Astrocyte of the cerebellum (primary cell): ENCODE measurements around the gene NPHP4.

Experiments used
- DNase-seq: peaks from one replicate; pipeline ENCODE4 v3.0.0-alpha.2; 2011; ENCODE audit warnings: low read depth
- H3K4me3 ChIP-seq: 2 replicates; pipeline ENCODE4 v1.5.1; 2011; ENCODE audit warnings: mild to moderate bottlenecking, low read depth, low read length, moderate library complexity
- CTCF ChIP-seq: IDR thresholded peaks from 2 replicates; pipeline ENCODE4 v1.5.1; 2012; ENCODE audit warnings: low read length, low read depth, moderate library complexity, mild to moderate bottlenecking; ENCODE audit errors: missing control alignments
- in situ Hi-C: cut with HindIII; loops from 2 replicates; pipeline ENCODE4 v1.10.0; 2017; ENCODE audit warnings: low sequenced_read_pairs

Gene NPHP4

GRCh38 chr1:5890346-5891106 is 101.7 kb downstream of the NPHP4 start:
- no peak for DNase-seq
- in situ Hi-C loops, result no loop called here
- no peak for TF ChIP-seq CTCF
- no peak overlapping the region for H3K4me3 ChIP-seq

GRCh38 chr1:5889901-5890300 is 102.3 kb downstream of the NPHP4 start:
- H3K4me3 ChIP-seq, result no peak overlapping the region
- no peak for DNase-seq
- in situ Hi-C loops, result no loop called here
- TF ChIP-seq CTCF, result no peak

GRCh38 chr1:5889462-5889861 is 102.8 kb downstream of the NPHP4 start:
- TF ChIP-seq CTCF, result no peak
- no peak for DNase-seq
- in situ Hi-C loops, result no loop called here
- H3K4me3 ChIP-seq, result no peak overlapping the region

- no peak for DNase-seq
- in situ Hi-C loops, result no loop called here
- no peak overlapping the region for H3K4me3 ChIP-seq
- TF ChIP-seq CTCF, result no peak
These were observed 103.5 kb downstream of the NPHP4 start for GRCh38 chr1:5888606-5889211.

- no peak for DNase-seq
- no peak for TF ChIP-seq CTCF
- no peak overlapping the region for H3K4me3 ChIP-seq
- in situ Hi-C loops, result no loop called here
These were observed 104.3 kb downstream of the NPHP4 start for GRCh38 chr1:5887971-5888361.

- H3K4me3 ChIP-seq, result no peak overlapping the region
- DNase-seq, result no peak
- in situ Hi-C loops, result no loop called here
- TF ChIP-seq CTCF, result no peak
These were observed 104.8 kb downstream of the NPHP4 start for GRCh38 chr1:5887349-5887970.
